NK-92 (cell line): ENCODE measurements around the gene DPF3.

Experiments used
- DNase-seq: peaks from one replicate; lab custom pipeline; 2025; ENCODE audit not compliant: unreplicated experiment; lab: John Stamatoyannopoulos, UW

DPF3 gene

DNA sequence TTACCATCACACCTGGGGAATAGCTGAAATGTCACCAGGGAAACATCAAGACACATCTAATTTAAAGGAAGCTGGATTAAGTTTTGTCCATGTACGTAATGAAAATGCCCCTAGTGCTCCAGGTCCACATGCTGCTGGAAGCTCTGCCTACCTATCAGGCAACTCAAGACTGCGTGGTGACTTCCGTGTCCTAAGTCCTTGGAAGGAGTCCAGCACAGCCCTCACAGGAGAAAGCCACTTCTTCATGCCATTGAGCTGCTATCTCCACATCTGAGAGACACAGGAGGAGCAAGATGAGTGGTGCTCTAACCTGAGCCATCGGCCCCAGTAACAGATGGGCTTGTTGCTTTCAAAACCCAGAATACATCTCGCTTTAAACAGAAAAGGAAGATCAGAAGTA is 316.4 kb downstream of the DPF3 start:
- no peak for DNase-seq

DNA sequence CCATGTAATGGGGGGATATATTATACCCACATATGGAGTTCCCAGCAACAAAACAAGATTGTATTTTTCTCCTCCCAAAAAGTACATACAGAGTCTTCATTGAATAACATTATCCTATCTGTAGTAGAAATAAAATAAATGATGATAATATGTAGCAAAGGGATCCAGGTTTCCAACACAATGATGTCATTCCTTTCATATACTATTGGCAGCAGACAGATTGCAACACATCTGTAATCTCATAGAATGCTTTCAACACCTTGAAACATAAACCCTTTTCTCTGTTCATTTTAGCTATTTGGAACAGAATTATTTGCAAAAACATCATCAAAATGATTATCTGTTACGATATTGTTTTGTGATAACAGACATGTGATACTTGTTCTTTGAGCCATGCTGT is 317.6 kb downstream of the DPF3 start:
- no peak for DNase-seq

GRCh38 chr14:72574715-72575114 is 319.2 kb downstream of the DPF3 start:
- no peak for DNase-seq

DNA sequence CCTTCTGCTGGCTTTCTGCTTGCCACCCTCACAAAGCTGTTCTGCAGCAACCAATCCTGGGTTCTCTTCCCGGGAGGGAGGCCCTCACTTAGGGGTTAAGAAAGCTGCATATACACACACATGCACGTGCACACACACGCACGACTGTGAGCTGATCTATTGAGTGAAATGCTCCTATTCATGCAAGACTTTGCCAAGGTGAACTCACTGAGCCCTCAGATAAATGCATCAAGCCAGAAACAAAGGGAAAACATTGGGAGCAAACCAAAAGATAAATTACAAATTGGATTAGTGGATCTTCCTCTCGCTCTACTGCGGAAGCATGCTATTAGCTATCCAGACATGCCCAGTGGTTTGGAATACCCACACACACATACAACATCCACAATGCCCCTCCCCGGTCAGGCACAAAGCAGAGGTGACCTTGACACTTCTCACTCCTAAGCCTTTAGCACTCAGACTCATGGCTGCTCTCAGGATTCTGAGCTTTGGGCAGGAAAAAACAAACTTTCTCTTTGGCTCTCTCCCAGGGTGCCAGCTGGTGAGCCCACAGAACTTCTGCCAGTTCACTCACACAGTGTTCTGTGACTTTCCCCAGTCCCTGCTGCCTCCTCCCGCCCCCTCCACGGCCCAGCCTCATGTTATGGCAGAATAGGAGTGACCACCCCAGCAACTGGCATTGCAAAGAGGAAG is 320.0 kb downstream of the DPF3 start:
- DNase-seq: no peak
